Measurements from ENCODE around the gene NDE1.

The NDE1 gene

GRCh38 chr16:15749985-15750384, 99.9 kb downstream of the NDE1 start:
- Histone ChIP-seq H3K36me3 (no peaks in the 10 kb centered on the region), H3K4me3 (ENCODE audit: low read depth in 1 of 2, low read length in 1 of 2) (no peak overlapping the region), H3K27me3 (no peaks in the 10 kb centered on the region), H3K4me1 (ENCODE audit: control insufficient read depth in 1 of 2, insufficient read depth in 1 of 2, low read depth in 1 of 2, low read length in 1 of 2) (no peaks in the 10 kb centered on the region), H3K9me3 (no peaks in the 10 kb centered on the region), H3K27ac (no peak overlapping the region)
- no peak for TF ChIP-seq CTCF (IDR thresholded peaks at IDR 0.05)

- Histone ChIP-seq H3K36me3 (no peaks in the 10 kb centered on the region), H3K4me3 (ENCODE audit: low read depth in 1 of 2, low read length in 1 of 2) (no peak overlapping the region), H3K27ac (no peak overlapping the region), H3K4me1 (ENCODE audit: control insufficient read depth in 1 of 2, insufficient read depth in 1 of 2, low read depth in 1 of 2, low read length in 1 of 2) (no peaks in the 10 kb centered on the region), H3K9me3 (no peaks in the 10 kb centered on the region), H3K27me3 (no peaks in the 10 kb centered on the region)
- TF ChIP-seq CTCF (IDR thresholded peaks at IDR 0.05), result no peak
Observed at GRCh38 chr16:15751940-15752339, 101.9 kb downstream of the NDE1 start.

- no peak for TF ChIP-seq CTCF (IDR thresholded peaks at IDR 0.05)
- Histone ChIP-seq H3K4me3 (ENCODE audit: low read depth in 1 of 2, low read length in 1 of 2) (no peak overlapping the region), H3K9me3 (no peaks in the 10 kb centered on the region), H3K4me1 (ENCODE audit: control insufficient read depth in 1 of 2, insufficient read depth in 1 of 2, low read depth in 1 of 2, low read length in 1 of 2) (no peaks in the 10 kb centered on the region), H3K27me3 (no peaks in the 10 kb centered on the region), H3K27ac (no peak overlapping the region), H3K36me3 (no peaks in the 10 kb centered on the region)
Observed at GRCh38 chr16:15752717-15753488, 102.9 kb downstream of the NDE1 start.

GRCh38 chr16:15754821-15755534, 104.9 kb downstream of the NDE1 start:
- Histone ChIP-seq H3K27ac (no peak overlapping the region), H3K27me3 (no peaks in the 10 kb centered on the region), H3K36me3 (no peaks in the 10 kb centered on the region), H3K4me3 (ENCODE audit: low read depth in 1 of 2, low read length in 1 of 2) (no peak overlapping the region), H3K4me1 (ENCODE audit: control insufficient read depth in 1 of 2, insufficient read depth in 1 of 2, low read depth in 1 of 2, low read length in 1 of 2) (no peaks in the 10 kb centered on the region), H3K9me3 (no peaks in the 10 kb centered on the region)
- no peak for TF ChIP-seq CTCF (IDR thresholded peaks at IDR 0.05)

GRCh38 chr16:15757077-15757386, 107.0 kb downstream of the NDE1 start:
- H3K4me3 ChIP-seq (ENCODE audit: low read depth in 1 of 2, low read length in 1 of 2), result no peak overlapping the region
- no peaks in the 10 kb centered on the region for H3K9me3 ChIP-seq
- H3K27me3 ChIP-seq, result no peaks in the 10 kb centered on the region
- H3K4me1 ChIP-seq (ENCODE audit: control insufficient read depth in 1 of 2, insufficient read depth in 1 of 2, low read depth in 1 of 2, low read length in 1 of 2), result no peaks in the 10 kb centered on the region
- no peaks in the 10 kb centered on the region for H3K36me3 ChIP-seq
- H3K27ac ChIP-seq, result no peak overlapping the region
- no peak for TF ChIP-seq CTCF (IDR thresholded peaks at IDR 0.05)
